H1 (cell line): ENCODE measurements around the gene RANBP2. TPM values are rescaled to one million over a fixed set of nuclear protein-coding genes. Genes with fewer than 3 reads are reported as not detected.

ENCODE experiments used
- CTCF ChIA-PET: fragments of 300-600 bp; sonication (Branson Sonifier 250); formaldehyde crosslinking; loops from one replicate; lab custom pipeline; 2021; ENCODE audit not compliant: partially characterized antibody; lab: Charles Lee
- POLR2A ChIA-PET: fragments of 300-600 bp; sonication (Branson Sonifier 250); formaldehyde crosslinking; loops from one replicate; lab custom pipeline; 2021; ENCODE audit warnings: inconsistent platforms; ENCODE audit not compliant: partially characterized antibody; lab: Charles Lee
- DNase-seq, 2 experiments: peaks; one replicate each; pipeline versions ENCODE4 v3.0.0 to v3.0.0-alpha.2; 2010 to 2022; ENCODE audit warnings: low spot score in 2 of 2, low read depth in 1 of 2, mixed read lengths in 1 of 2
- FAIRE-seq: peaks from 2 replicates; lab custom pipeline; 2011; peaks lifted over from hg19 to GRCh38; lab: Jason Lieb, UNC
- H2AFZ ChIP-seq: 2 replicates; pipeline ENCODE4 v1.8.1; 2012; ENCODE audit warnings: low read length, inconsistent platforms
- H2AK5ac ChIP-seq: 2 replicates; pipeline ENCODE4 v1.6.1; 2013; ENCODE audit warnings: low read depth, low read length
- H2BK120ac ChIP-seq: replicated peaks from 2 replicates; pipeline ENCODE3; 2013; ENCODE audit warnings: low read depth, low read length, inconsistent platforms
- H2BK12ac ChIP-seq: 2 replicates; pipeline ENCODE4 v1.6.1; 2013; ENCODE audit warnings: low read depth, low read length
- H2BK15ac ChIP-seq: 2 replicates; pipeline ENCODE4 v1.6.1; 2013; ENCODE audit warnings: low read length
- H2BK20ac ChIP-seq: 2 replicates; pipeline ENCODE4 v1.6.1; 2013; ENCODE audit warnings: low read length
- H2BK5ac ChIP-seq: 2 replicates; pipeline ENCODE4 v1.6.1; 2013; ENCODE audit warnings: low read depth, low read length
- H3K14ac ChIP-seq: 2 replicates; pipeline ENCODE4 v1.6.1; 2013; ENCODE audit warnings: inconsistent platforms; ENCODE audit not compliant: insufficient read length
- H3K18ac ChIP-seq: 2 replicates; pipeline ENCODE4 v1.6.1; 2013; ENCODE audit warnings: low read length; ENCODE audit errors: extremely low read depth
- H3K23ac ChIP-seq: 2 replicates; pipeline ENCODE4 v1.6.1; 2013; ENCODE audit warnings: inconsistent platforms; ENCODE audit not compliant: insufficient read length
- H3K23me2 ChIP-seq: 2 replicates; pipeline ENCODE4 v1.6.1; 2013; ENCODE audit warnings: low read depth, low read length
- H3K27ac ChIP-seq: 2 replicates; pipeline ENCODE4 v1.6.1; 2011; ENCODE audit warnings: low read depth, low read length, inconsistent platforms
- H3K27me3 ChIP-seq, 4 experiments: replicated peaks in 1 of 4; 1 replicate in 1 of 4; 2 replicates in 3 of 4; pipeline versions ENCODE4 v1.6.1 to v1.8.1; 2011 to 2013; ENCODE audit warnings: low read length in 3 of 4, mild to moderate bottlenecking in 3 of 4, inconsistent platforms in 2 of 4, mixed read lengths in 2 of 4, moderate library complexity in 1 of 4; ENCODE audit not compliant: control insufficient read depth in 3 of 4, insufficient read depth in 3 of 4; ENCODE audit errors: extremely low read depth in 1 of 4
- H3K36me3 ChIP-seq, 4 experiments: 2 replicates each; pipeline versions ENCODE4 v1.6.1 to v1.8.1; 2011 to 2013; ENCODE audit warnings: mild to moderate bottlenecking in 4 of 4, low read length in 3 of 4, moderate library complexity in 2 of 4, control low read depth in 1 of 4, inconsistent platforms in 1 of 4; ENCODE audit not compliant: insufficient read depth in 4 of 4, control insufficient read depth in 2 of 4
- H3K4ac ChIP-seq: replicated peaks from 2 replicates; pipeline ENCODE3; 2013; ENCODE audit warnings: low read length, low read depth, mixed read lengths, inconsistent platforms; ENCODE audit not compliant: insufficient read length
- H3K4me1 ChIP-seq, 4 experiments: replicated peaks in 1 of 4; 1 replicate in 1 of 4; 2 replicates in 3 of 4; pipeline versions ENCODE4 v1.6.1 to v1.8.1; 2011 to 2013; ENCODE audit warnings: low read length in 3 of 4, inconsistent platforms in 2 of 4, mixed read lengths in 1 of 4; ENCODE audit not compliant: insufficient read depth in 4 of 4, control insufficient read depth in 3 of 4
- H3K4me2 ChIP-seq, 2 experiments: 2 replicates each; pipeline versions ENCODE4 v1.6.1 to v1.8.1; 2011 to 2013; ENCODE audit warnings: low read depth in 2 of 2, low read length in 2 of 2, control low read depth in 1 of 2, inconsistent platforms in 1 of 2, mild to moderate bottlenecking in 1 of 2; ENCODE audit not compliant: insufficient read depth in 1 of 2
- H3K4me3 ChIP-seq, 4 experiments: fragments of 200-600, 300-600 bp in 1 of 4; sonication (generic), shearing (Covaris generic), sonication (Bioruptor Twin) in 1 of 4; 2 replicates each; pipeline versions ENCODE4 v1.5.1 to v1.8.1; 2011 to 2016; ENCODE audit warnings: low read length in 4 of 4, low read depth in 3 of 4, control low read depth in 2 of 4, inconsistent platforms in 2 of 4, mild to moderate bottlenecking in 2 of 4, mixed read lengths in 1 of 4, moderate library complexity in 1 of 4; ENCODE audit not compliant: insufficient read depth in 2 of 4; ENCODE audit errors: extremely low read depth in 1 of 4
- H3K56ac ChIP-seq: replicated peaks from 2 replicates; pipeline ENCODE3; 2013; ENCODE audit warnings: low read depth, mild to moderate bottlenecking, mixed read lengths, low read length, inconsistent platforms; ENCODE audit not compliant: insufficient read length
- H3K79me1 ChIP-seq: 2 replicates; pipeline ENCODE4 v1.6.1; 2013; ENCODE audit warnings: low read depth, low read length, control low read depth
- H3K79me2 ChIP-seq, 2 experiments: 2 replicates each; pipeline versions ENCODE4 v1.6.1 to v1.8.1; 2012 to 2013; ENCODE audit warnings: low read length in 2 of 2, mild to moderate bottlenecking in 2 of 2, inconsistent platforms in 1 of 2; ENCODE audit not compliant: insufficient read depth in 2 of 2, control insufficient read depth in 1 of 2
- H3K9ac ChIP-seq, 4 experiments: replicated peaks in 1 of 4; 1 replicate in 1 of 4; 2 replicates in 3 of 4; pipeline versions ENCODE4 v1.6.1 to v1.8.1; 2011 to 2013; ENCODE audit warnings: low read depth in 3 of 4, low read length in 3 of 4, control low read depth in 2 of 4, mild to moderate bottlenecking in 2 of 4, moderate library complexity in 2 of 4, inconsistent platforms in 1 of 4; ENCODE audit errors: extremely low read depth in 1 of 4
- H3K9me3 ChIP-seq, 2 experiments: 2 replicates each; pipeline versions ENCODE4 v1.6.1 to v1.8.1; 2012 to 2013; ENCODE audit warnings: mild to moderate bottlenecking in 2 of 2, moderate library complexity in 2 of 2, control low read depth in 1 of 2, inconsistent platforms in 1 of 2, low read depth in 1 of 2, low read length in 1 of 2, mixed read lengths in 1 of 2; ENCODE audit not compliant: insufficient read depth in 2 of 2
- H4K20me1 ChIP-seq, 2 experiments: replicated peaks in 1 of 2; 2 replicates each; pipeline versions ENCODE3 to v1.8.1; 2011 to 2013; ENCODE audit warnings: inconsistent platforms in 2 of 2, low read length in 2 of 2, mild to moderate bottlenecking in 1 of 2; ENCODE audit not compliant: insufficient read depth in 2 of 2, control insufficient read depth in 1 of 2
- H4K5ac ChIP-seq: 2 replicates; pipeline ENCODE4 v1.6.1; 2013; ENCODE audit warnings: low read length, low read depth, mixed read lengths, inconsistent platforms; ENCODE audit not compliant: insufficient read length
- H4K8ac ChIP-seq: 2 replicates; pipeline ENCODE4 v1.8.0; 2013; ENCODE audit warnings: mild to moderate bottlenecking, moderate library complexity, low read length, inconsistent platforms; ENCODE audit not compliant: insufficient read depth; ENCODE audit errors: extremely low read depth
- H4K91ac ChIP-seq: replicated peaks from 2 replicates; pipeline ENCODE3; 2013; ENCODE audit warnings: low read length, mixed read lengths, inconsistent platforms; ENCODE audit not compliant: insufficient read length
- EGR1 ChIP-seq: IDR thresholded peaks from 2 replicates; pipeline ENCODE4 v1.6.1; 2011; ENCODE audit warnings: low read depth, low read length, borderline replicate concordance
- POU5F1 ChIP-seq: IDR thresholded peaks from 2 replicates; pipeline ENCODE4 v1.6.1; 2011; ENCODE audit warnings: low read depth, mild to moderate bottlenecking, low read length, moderate library complexity
- TAF1 ChIP-seq: IDR thresholded peaks from 2 replicates; pipeline ENCODE4 v1.6.1; 2011; ENCODE audit warnings: mild to moderate bottlenecking, low read depth, low read length
- YY1 ChIP-seq: IDR thresholded peaks from 2 replicates; pipeline ENCODE4 v1.6.1; 2011; ENCODE audit warnings: low read depth, mild to moderate bottlenecking, low read length
- WGBS, 2 experiments: shearing (Covaris generic) in 1 of 2; methylation state at CpG; one replicate each; pipeline versions ENCODE4 v1.1.6 to v1.1.7; 2013 to 2015; ENCODE audit warnings: low lambda C conversion rate in 2 of 2, mixed read lengths in 2 of 2, inconsistent platforms in 1 of 2, low coverage in 1 of 2, missing lambda C conversion rate in 1 of 2; ENCODE audit not compliant: insufficient replicate concordance in 2 of 2, insufficient coverage in 1 of 2, insufficient read length in 1 of 2; ENCODE audit errors: extremely low coverage in 1 of 2, missing lambda C conversion rate in 1 of 2; 5-methylcytosine and 5-hydroxymethylcytosine counted together
- polyA plus RNA-seq, 7 experiments: library from polyadenylated mRNA; depleted of rRNA in 3 of 7; stranded (reverse) in 5 of 7; unstranded in 2 of 7; fragments of >200 nt in 5 of 7; fragments of 200-250 nt in 2 of 7; gene quantifications; 1 replicate in 5 of 7; 2 replicates in 1 of 7; 4 replicates in 1 of 7; pipeline versions ENCODE4 v1.2.1 to v1.2.3, GENCODE V29; 2011 to 2013; ENCODE audit warnings: missing spikeins in 2 of 7, mixed read lengths in 2 of 7
- total RNA-seq: library from RNA; stranded (reverse); fragmentation: NEBNext Ultra II Directional; extraction: Animal tissue kit (Norgen Biotek cat#: 25700); gene quantifications from 2 replicates; pipeline ENCODE4 v1.2.1, GENCODE V29; 2021

The RANBP2 gene
- total and polyA plus RNA-seq, 2 of the 8 experiments (the other 6 are each of a cell fraction or from before 2014, with no cell fraction given): 8.2 to 95.9 TPM

- H3K79me2 ChIP-seq: peaks cover 0 to 34% of the 10 kb centered on the region in 2 experiments; a peak in 2 of 4 replicates
- H4K91ac ChIP-seq: no peak overlapping the region
- no peak overlapping the region for H3K18ac ChIP-seq
- H3K36me3 ChIP-seq: peaks cover 2 to 56% (median 33%) of the 10 kb centered on the region in 4 experiments; a peak in 6 of 8 replicates
- no peak overlapping the region for H3K56ac ChIP-seq
- no peak overlapping the region for H4K5ac ChIP-seq
- H3K14ac ChIP-seq: no peak overlapping the region
- H3K23ac ChIP-seq: no peak overlapping the region
- H3K4me3 ChIP-seq: no peak overlapping the region
- TF ChIP-seq POU5F1 (no peak), EGR1 (no peak), TAF1 (no peak), YY1 (no peak)
- peaks cover 0 to 4% of the 10 kb centered on the region in 2 experiments for H4K20me1 ChIP-seq
- POLR2A ChIA-PET: no interaction called here
- H3K4ac ChIP-seq: no peak overlapping the region
- H2BK120ac ChIP-seq: no peak overlapping the region
- no peak overlapping the region for H3K27ac ChIP-seq
- no peaks in the 10 kb centered on the region; the same call in 1 of the 2 replicates for H3K23me2 ChIP-seq
- no peaks in the 10 kb centered on the region for H3K79me1 ChIP-seq
- no peak for FAIRE-seq
- H4K8ac ChIP-seq: no peak overlapping the region
- DNase-seq: no peak
- no peak overlapping the region for H3K9ac ChIP-seq
- H2AK5ac ChIP-seq: no peak overlapping the region
- H2BK20ac ChIP-seq: no peak overlapping the region
- no peak overlapping the region for H2BK12ac ChIP-seq
- H3K4me2 ChIP-seq: no peak overlapping the region
- peaks cover 0 to 6% of the 10 kb centered on the region in 2 experiments; a peak in 1 of 4 replicates for H3K9me3 ChIP-seq
- WGBS, 2 experiments: 77% methylated on average over 1 of the region's 1 CpG; no CpG with 5 or more reads in 1 of the 2 experiments
- no peak overlapping the region for H2BK15ac ChIP-seq
- H3K27me3 ChIP-seq: no peaks in the 10 kb centered on the region
- H2AFZ ChIP-seq: no peak overlapping the region
- no peaks in the 10 kb centered on the region for H3K4me1 ChIP-seq
- H2BK5ac ChIP-seq: no peak overlapping the region
- CTCF ChIA-PET: no interaction called here
These were observed 86.5 kb downstream of the RANBP2 start for GRCh38 chr2:108805782-108806181.
